Type B pancreatic cell (in vitro differentiated cells): ENCODE measurements around the gene ASB8. TPM values are rescaled to one million over a fixed set of nuclear protein-coding genes. Genes with fewer than 3 reads are reported as not detected.
"Not testable (repeated sequence)": the region's sequence is repeated elsewhere in the genome, so short reads cannot be mapped to it uniquely, and the experiment has no call there.

Experiments used
- DNase-seq: peaks from one replicate; pipeline ENCODE4 v3.0.0; 2021; ENCODE audit warnings: mixed read lengths; ENCODE audit not compliant: unreplicated experiment; ENCODE audit errors: extremely low spot score
- H3K27ac Mint-ChIP-seq: 2 replicates; pipeline ENCODE4 v1.8.0; 2021; ENCODE audit warnings: mild to moderate bottlenecking, mixed read lengths
- H3K27me3 Mint-ChIP-seq: 2 replicates; pipeline ENCODE4 v1.8.0; 2021; ENCODE audit warnings: mixed read lengths
- H3K36me3 Mint-ChIP-seq: 2 replicates; pipeline ENCODE4 v1.8.0; 2021; ENCODE audit warnings: mixed read lengths
- H3K4me1 Mint-ChIP-seq: one replicate; pipeline ENCODE4 v1.8.0; 2021; ENCODE audit warnings: mixed read lengths; ENCODE audit not compliant: unreplicated experiment
- H3K4me3 Mint-ChIP-seq: 2 replicates; pipeline ENCODE4 v1.8.0; 2021; ENCODE audit warnings: mild to moderate bottlenecking, mixed read lengths
- H3K9me3 Mint-ChIP-seq: 2 replicates; pipeline ENCODE4 v1.8.0; 2021; ENCODE audit warnings: mixed read lengths
- total RNA-seq: library from RNA; stranded (reverse); gene quantifications from 2 replicates; pipeline ENCODE4 v1.2.1, GENCODE V29; 2021; ENCODE audit warnings: low replicate concordance
- TF ChIP-seq, protein P1 (sequence below): fragments of 200-600 bp; sonication (generic); conservative IDR thresholded peaks from 2 replicates; pipeline ENCODE4 v1.5.0; 2021; ENCODE audit warnings: antibody characterized with exemption, mild to moderate bottlenecking

The ASB8 gene
- total RNA-seq, 1 donor from 2014 or later = 27.0 TPM

DNA sequence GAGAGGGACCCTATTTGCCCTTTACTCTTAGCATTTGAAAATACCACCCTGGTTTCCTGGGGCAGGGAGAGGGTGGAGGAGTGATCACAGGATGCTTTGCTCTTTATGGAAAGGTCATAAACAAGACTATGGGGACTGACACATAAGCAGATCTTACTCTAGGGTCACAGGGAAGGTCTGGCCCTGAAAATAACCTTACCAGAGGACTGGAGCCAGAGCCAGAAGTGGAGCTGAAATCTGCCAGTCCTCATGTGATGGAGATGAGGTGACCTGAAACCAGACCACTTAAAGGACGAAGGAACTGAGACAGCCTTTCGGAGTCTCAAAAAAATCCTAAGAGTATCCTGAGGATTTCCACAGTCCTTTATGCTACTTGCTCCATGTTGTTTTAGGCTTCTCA, 25.8 kb downstream of the ASB8 start:
- peaks cover 39% of the 10 kb centered on the region for H3K36me3 Mint-ChIP-seq
- H3K4me3 Mint-ChIP-seq = no peak overlapping the region
- no peaks in the 10 kb centered on the region for H3K27me3 Mint-ChIP-seq
- TF ChIP-seq, protein P1, sequence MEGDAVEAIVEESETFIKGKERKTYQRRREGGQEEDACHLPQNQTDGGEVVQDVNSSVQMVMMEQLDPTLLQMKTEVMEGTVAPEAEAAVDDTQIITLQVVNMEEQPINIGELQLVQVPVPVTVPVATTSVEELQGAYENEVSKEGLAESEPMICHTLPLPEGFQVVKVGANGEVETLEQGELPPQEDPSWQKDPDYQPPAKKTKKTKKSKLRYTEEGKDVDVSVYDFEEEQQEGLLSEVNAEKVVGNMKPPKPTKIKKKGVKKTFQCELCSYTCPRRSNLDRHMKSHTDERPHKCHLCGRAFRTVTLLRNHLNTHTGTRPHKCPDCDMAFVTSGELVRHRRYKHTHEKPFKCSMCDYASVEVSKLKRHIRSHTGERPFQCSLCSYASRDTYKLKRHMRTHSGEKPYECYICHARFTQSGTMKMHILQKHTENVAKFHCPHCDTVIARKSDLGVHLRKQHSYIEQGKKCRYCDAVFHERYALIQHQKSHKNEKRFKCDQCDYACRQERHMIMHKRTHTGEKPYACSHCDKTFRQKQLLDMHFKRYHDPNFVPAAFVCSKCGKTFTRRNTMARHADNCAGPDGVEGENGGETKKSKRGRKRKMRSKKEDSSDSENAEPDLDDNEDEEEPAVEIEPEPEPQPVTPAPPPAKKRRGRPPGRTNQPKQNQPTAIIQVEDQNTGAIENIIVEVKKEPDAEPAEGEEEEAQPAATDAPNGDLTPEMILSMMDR = no peak
- H3K27ac Mint-ChIP-seq = no peak overlapping the region
- H3K9me3 Mint-ChIP-seq = no peaks in the 10 kb centered on the region
- no peaks in the 10 kb centered on the region for H3K4me1 Mint-ChIP-seq
- no peak for DNase-seq

DNA sequence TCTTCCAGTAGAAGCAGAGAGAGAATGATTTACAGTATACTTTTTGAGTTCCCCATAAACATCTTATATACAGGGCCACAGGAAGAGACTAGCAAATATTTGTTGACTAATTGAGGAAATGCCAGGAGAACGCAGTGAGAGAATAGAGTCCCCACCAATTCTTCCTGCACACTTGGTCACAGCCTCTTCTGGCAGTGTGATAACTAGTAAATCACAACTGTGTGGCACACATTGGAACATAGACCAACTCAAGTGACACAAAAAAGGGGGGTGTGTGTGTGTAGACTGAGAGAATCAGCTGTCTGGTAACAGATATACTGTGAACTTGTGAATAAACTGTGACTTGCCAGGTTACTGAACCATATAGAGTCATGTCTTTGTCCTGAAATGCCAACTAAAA, 27.9 kb downstream of the ASB8 start:
- DNase-seq = no peak
- Mint-ChIP-seq H3K36me3 (peaks cover 44% of the 10 kb centered on the region), H3K9me3 (no peaks in the 10 kb centered on the region), H3K4me1 (peaks cover 3% of the 10 kb centered on the region), H3K27ac (no peak overlapping the region), H3K4me3 (no peak overlapping the region), H3K27me3 (no peaks in the 10 kb centered on the region)
- TF ChIP-seq, protein P1 = no peak

DNA sequence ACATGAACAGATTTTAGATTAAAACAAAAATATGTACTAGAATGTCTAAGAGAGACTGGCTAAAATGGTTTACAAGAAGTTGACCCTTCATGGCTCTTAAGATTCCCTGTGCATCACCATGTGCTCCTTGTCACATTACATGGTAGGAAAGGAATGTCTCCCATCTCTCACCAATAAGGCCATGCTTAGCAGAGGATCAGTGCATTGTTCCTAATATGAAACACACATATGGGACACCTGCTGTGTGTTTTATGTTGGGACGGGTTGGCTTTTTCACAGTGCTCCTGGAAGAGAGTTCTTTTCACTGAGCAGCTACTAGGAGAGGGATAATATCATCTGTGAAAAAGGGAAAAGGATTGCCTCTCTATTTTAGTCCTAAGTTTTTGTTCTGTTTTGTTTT, 28.5 kb downstream of the ASB8 start:
- Mint-ChIP-seq H3K9me3 (no peaks in the 10 kb centered on the region), H3K36me3 (peaks cover 43% of the 10 kb centered on the region), H3K27ac (no peak overlapping the region), H3K4me3 (no peak overlapping the region), H3K4me1 (peaks cover 3% of the 10 kb centered on the region), H3K27me3 (no peaks in the 10 kb centered on the region)
- DNase-seq = no peak
- TF ChIP-seq, protein P1 = no peak

DNA sequence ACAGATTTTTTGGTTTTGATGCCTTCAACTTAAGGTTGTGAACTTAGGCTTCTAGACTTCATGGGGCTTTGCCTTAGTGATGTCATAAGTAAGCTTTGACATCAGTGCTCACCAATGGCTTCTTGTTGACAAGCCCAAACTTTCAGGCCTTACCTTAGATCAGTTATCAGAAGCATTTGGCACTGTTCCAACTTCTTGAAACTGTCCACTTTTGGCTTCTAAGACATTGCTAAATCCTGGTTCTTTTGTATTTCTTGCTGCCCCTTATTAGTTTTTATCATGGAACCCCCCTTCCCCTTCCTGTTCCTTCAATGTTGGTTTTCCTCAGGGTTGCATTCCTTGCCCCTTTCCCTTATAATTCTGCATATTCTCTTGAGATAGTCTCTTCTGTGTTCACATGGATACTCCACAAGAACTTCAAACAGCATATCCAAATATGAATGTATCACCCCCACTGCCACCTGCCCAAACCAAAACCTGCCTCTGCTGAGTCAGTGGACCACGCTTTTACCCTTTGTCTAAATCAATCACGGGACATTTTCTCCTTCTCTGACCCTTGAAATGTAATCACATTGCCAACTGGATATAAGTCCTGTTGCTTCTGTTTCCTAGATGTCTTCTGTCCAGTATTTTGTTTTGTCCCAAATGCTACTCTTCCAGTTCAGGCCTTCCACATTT, 30.2 kb downstream of the ASB8 start:
- TF ChIP-seq, protein P1 = no peak
- H3K9me3 Mint-ChIP-seq = no peaks in the 10 kb centered on the region
- H3K27ac Mint-ChIP-seq = no peak overlapping the region
- H3K4me1 Mint-ChIP-seq = peaks cover 7% of the 10 kb centered on the region
- peaks cover 41% of the 10 kb centered on the region for H3K36me3 Mint-ChIP-seq
- H3K27me3 Mint-ChIP-seq = no peaks in the 10 kb centered on the region
- no peak overlapping the region for H3K4me3 Mint-ChIP-seq
- DNase-seq = no peak

DNA sequence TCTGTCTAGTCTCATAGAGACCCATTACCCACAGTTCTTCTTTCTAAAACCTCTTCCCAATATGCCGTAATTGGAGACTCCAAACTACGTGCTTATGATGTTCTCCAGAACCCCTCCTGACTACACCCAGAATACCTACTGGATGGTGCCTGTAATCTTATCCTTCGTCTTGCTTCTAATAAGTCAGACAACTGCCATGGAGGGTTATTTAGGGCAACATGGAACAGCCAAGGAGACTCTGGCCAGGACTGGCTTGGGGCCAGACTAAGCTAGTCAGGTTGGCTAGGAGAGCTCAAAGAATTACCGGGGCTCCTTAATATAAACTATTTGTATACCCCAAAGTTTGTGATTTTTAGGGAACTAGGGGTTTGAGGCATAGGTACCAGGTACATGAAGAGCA, 31.3 kb downstream of the ASB8 start:
- no peak for DNase-seq
- Mint-ChIP-seq H3K27me3 (no peaks in the 10 kb centered on the region), H3K4me3 (no peak overlapping the region), H3K4me1 (peaks cover 13% of the 10 kb centered on the region), H3K9me3 (no peaks in the 10 kb centered on the region), H3K36me3 (peaks cover 45% of the 10 kb centered on the region), H3K27ac (no peak overlapping the region)
- TF ChIP-seq, protein P1 = no peak

DNA sequence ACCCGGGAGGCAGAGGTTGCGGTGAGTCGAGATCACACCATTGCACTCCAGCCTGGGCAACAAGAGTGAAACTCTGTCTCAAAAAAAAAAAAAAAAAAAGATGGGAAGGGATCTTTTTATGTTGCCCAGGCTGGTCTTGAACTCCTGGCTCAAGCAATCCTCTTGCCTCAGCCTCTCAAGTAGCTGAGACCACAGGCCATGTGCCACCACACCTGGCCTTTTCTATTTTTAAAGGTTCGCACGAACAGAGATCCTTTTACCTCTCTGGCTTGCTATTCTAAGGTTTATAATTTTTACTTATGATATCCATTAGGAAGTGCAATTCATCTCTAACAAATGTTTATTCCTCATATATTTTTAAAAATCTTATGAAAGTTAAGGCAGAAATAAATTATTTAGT, 31.8 kb downstream of the ASB8 start:
- H3K27ac Mint-ChIP-seq, H3K27me3 Mint-ChIP-seq, H3K9me3 Mint-ChIP-seq, H3K4me3 Mint-ChIP-seq, DNase-seq: not testable (repeated sequence)
- peaks cover 15% of the 10 kb centered on the region for H3K4me1 Mint-ChIP-seq
- peaks cover 41% of the 10 kb centered on the region for H3K36me3 Mint-ChIP-seq
